HepG2 (cell line): ENCODE data around the gene PROC. TPM values are rescaled to one million over a fixed set of nuclear protein-coding genes. Genes with fewer than 3 reads are reported as not detected.

ENCODE experiments used
- ATAC-seq: fragments of 200-7000 bp; cut with Tn5 transposase; 3 replicates; pipeline ENCODE4 v1.9.1; 2020; ENCODE audit warnings: mild to moderate bottlenecking, moderate library complexity
- Bru-seq: library from RNA; stranded (reverse); fragments of 400-500 nt; gene quantifications from one replicate; lab custom pipeline; 2021; lab: Mats Ljungman, UMichigan
- BruChase-seq, 2 experiments: library from RNA; stranded (reverse); fragments of 400-500 nt; gene quantifications; one replicate each; lab custom pipeline; 2021; lab: Mats Ljungman, UMichigan
- BruUV-seq: library from RNA; stranded (reverse); fragments of 400-500 nt; replicated peaks from 2 replicates; lab custom pipeline; 2021; lab: Mats Ljungman, UMichigan
- CTCF ChIA-PET: fragments of 300-600 bp; formaldehyde crosslinking; extraction: SDS; loops from one replicate; lab custom pipeline; 2021; ENCODE audit warnings: low total read pairs, inconsistent platforms, low intra/inter-chr PET ratio; lab: Yijun Ruan, JAX
- POLR2A ChIA-PET: fragments of 350-600 bp; sonication (Branson Sonifier 250); formaldehyde crosslinking; loops from one replicate; lab custom pipeline; 2020; ENCODE audit warnings: antibody characterized with exemption, inconsistent platforms; lab: Yijun Ruan, JAX
- DNase-seq: peaks from one replicate; pipeline ENCODE4 v3.0.0-alpha.2; 2015; ENCODE audit warnings: low spot score
- FAIRE-seq: peaks from 3 replicates; lab custom pipeline; 2011; peaks lifted over from hg19 to GRCh38; lab: Jason Lieb, UNC
- H2AFZ ChIP-seq: one replicate; pipeline ENCODE4 v1.6.1; 2011; ENCODE audit warnings: low read length, inconsistent platforms
- H3K27ac ChIP-seq: fragments of 300-600 bp; 3 replicates; pipeline ENCODE4 v1.8.0; 2011; ENCODE audit warnings: mixed run types, mild to moderate bottlenecking, mixed read lengths, low read length, inconsistent platforms; ENCODE audit not compliant: insufficient read depth; ENCODE audit errors: extremely low read length
- H3K27me3 ChIP-seq, 2 experiments: fragments of 200-600 bp in 1 of 2; 2 replicates in 1 of 2; 3 replicates in 1 of 2; pipeline versions ENCODE4 v1.6.0 to v1.8.0; 2011; ENCODE audit warnings: low read length in 2 of 2, mild to moderate bottlenecking in 2 of 2, moderate library complexity in 2 of 2, inconsistent platforms in 1 of 2; ENCODE audit not compliant: insufficient read depth in 2 of 2, control insufficient read depth in 1 of 2
- H3K36me3 ChIP-seq, 2 experiments: fragments of 200-600 bp in 1 of 2; replicated peaks in 1 of 2; 2 replicates in 1 of 2; 3 replicates in 1 of 2; pipeline versions ENCODE4 v1.5.1 to v1.8.0; 2011; ENCODE audit warnings: low read length in 2 of 2, inconsistent platforms in 1 of 2; ENCODE audit not compliant: insufficient read depth in 2 of 2, control insufficient read depth in 1 of 2
- H3K4me1 ChIP-seq: 2 replicates; pipeline ENCODE4 v1.5.1; 2012; ENCODE audit warnings: low read length, inconsistent platforms; ENCODE audit not compliant: insufficient read depth
- H3K4me2 ChIP-seq: 2 replicates; pipeline ENCODE4 v1.6.0; 2011; ENCODE audit warnings: low read depth, low read length, inconsistent platforms
- H3K4me3 ChIP-seq, 3 experiments: fragments of 200-600 bp in 1 of 3; sonication (generic), shearing (Covaris generic) in 1 of 3; replicated peaks in 1 of 3; 2 replicates each; pipeline ENCODE4 v1.5.1; 2011 to 2016; ENCODE audit warnings: low read length in 3 of 3, inconsistent platforms in 2 of 3, low read depth in 2 of 3, mild to moderate bottlenecking in 2 of 3, control low read depth in 1 of 3, mixed read lengths in 1 of 3; ENCODE audit not compliant: insufficient read depth in 1 of 3
- H3K79me2 ChIP-seq: one replicate; pipeline ENCODE4 v1.6.1; 2011; ENCODE audit warnings: low read length, inconsistent platforms; ENCODE audit not compliant: insufficient read depth
- H3K9ac ChIP-seq: 2 replicates; pipeline ENCODE4 v1.6.0; 2011; ENCODE audit warnings: mild to moderate bottlenecking, low read depth, low read length, inconsistent platforms; ENCODE audit not compliant: insufficient read depth
- H3K9me3 ChIP-seq: 2 replicates; pipeline ENCODE4 v1.5.1; 2012; ENCODE audit warnings: mild to moderate bottlenecking, low read length
- H4K20me1 ChIP-seq: 2 replicates; pipeline ENCODE4 v1.6.0; 2011; ENCODE audit warnings: inconsistent platforms, mild to moderate bottlenecking, low read length, moderate library complexity; ENCODE audit not compliant: insufficient read depth
- ATRX ChIP-seq: sonication (generic); formaldehyde crosslinking; IDR thresholded peaks from 2 replicates; pipeline ENCODE4 v1.4.0; 2020; ENCODE audit warnings: missing genetic modification reagents, borderline replicate concordance
- EP300 ChIP-seq, 3 experiments: sonication (generic) in 1 of 3; formaldehyde crosslinking in 1 of 3; IDR thresholded peaks; 2 replicates each; pipeline versions ENCODE4 v1.5.1 to v1.6.1; 2011 to 2020; ENCODE audit warnings: low read depth in 2 of 3, low read length in 2 of 3, borderline replicate concordance in 1 of 3, improper control_type of control experiment in 1 of 3, mild to moderate bottlenecking in 1 of 3, missing genetic modification reagents in 1 of 3, moderate library complexity in 1 of 3
- EZH2 ChIP-seq: conservative IDR thresholded peaks from 2 replicates; pipeline ENCODE4 v1.6.1; 2012; ENCODE audit warnings: mild to moderate bottlenecking, low read depth, low read length, moderate library complexity
- HES4 ChIP-seq: sonication (generic); formaldehyde crosslinking; IDR thresholded peaks from 2 replicates; pipeline ENCODE4 v1.9.0; 2021; ENCODE audit warnings: mild to moderate bottlenecking, missing genetic modification reagents, borderline replicate concordance
- PHB2 ChIP-seq: fragments of 450-650 bp; IDR thresholded peaks from 2 replicates; pipeline ENCODE4 v1.6.1; 2018; ENCODE audit not compliant: partially characterized antibody
- POGZ ChIP-seq: sonication (generic); formaldehyde crosslinking; IDR thresholded peaks from 2 replicates; pipeline ENCODE4 v1.4.0; 2020; ENCODE audit warnings: mild to moderate bottlenecking, missing genetic modification reagents
- POLR2AphosphoS2 ChIP-seq: IDR thresholded peaks from 2 replicates; pipeline ENCODE4 v1.6.1; 2011; ENCODE audit warnings: low read depth, low read length, improper control_type of control experiment
- SOX6 ChIP-seq, 2 experiments: fragments of 450-650 bp in 1 of 2; sonication (generic) in 1 of 2; formaldehyde crosslinking in 1 of 2; IDR thresholded peaks; 2 replicates each; pipeline versions ENCODE4 v1.4.0 to v1.6.1; 2017 to 2020; ENCODE audit warnings: antibody characterized with exemption in 1 of 2, mild to moderate bottlenecking in 1 of 2, missing genetic modification reagents in 1 of 2
- SRSF9 ChIP-seq: fragments of 200-400 bp; formaldehyde crosslinking; IDR thresholded peaks from 2 replicates; pipeline ENCODE4 v1.6.1; 2018; ENCODE audit warnings: borderline replicate concordance, mild to moderate bottlenecking, low read depth, low read length; ENCODE audit not compliant: insufficient read depth, poor library complexity, severe bottlenecking
- ZFP90 ChIP-seq: sonication (generic); formaldehyde crosslinking; IDR thresholded peaks from 2 replicates; pipeline ENCODE4 v1.8.0; 2022; ENCODE audit warnings: missing genetic modification reagents, mild to moderate bottlenecking, inconsistent platforms, borderline replicate concordance
- ZNF484 ChIP-seq: sonication (generic); formaldehyde crosslinking; IDR thresholded peaks from 2 replicates; pipeline ENCODE4 v1.5.1; 2020; ENCODE audit warnings: mild to moderate bottlenecking, low read depth, missing genetic modification reagents, borderline replicate concordance
- WGBS: methylation state at CpG from one replicate; pipeline ENCODE4 v1.1.6; 2017; ENCODE audit warnings: low lambda C conversion rate; 5-methylcytosine and 5-hydroxymethylcytosine counted together
- in situ Hi-C: cut with HindIII; loops from 2 replicates; pipeline ENCODE4 v1.10.0; 2017; ENCODE audit warnings: low pct_unique_long_range_greater_than_20kb; ENCODE audit not compliant: extremely low pct_ligation_motif_present
- intact Hi-C: fragments of 100-400 bp; cut with micrococcal nuclease; formaldehyde crosslinking; loops from one replicate; pipeline ENCODE4 v1.10.0; 2022; ENCODE audit not compliant: unreplicated experiment
- long read RNA-seq, 2 experiments: library from RNA in 1 of 2; library from polyadenylated mRNA in 1 of 2; stranded (forward) in 1 of 2; unstranded in 1 of 2; transcript quantifications; one replicate each; pipeline ENCODE4 v2.0.0, GENCODE V29; 2019 to 2022
- polyA minus RNA-seq, 3 experiments: library from RNA; depleted of rRNA, polyadenylated mRNA; stranded (reverse); fragments of >200 nt; gene quantifications; 2 replicates each; pipeline ENCODE4 v1.2.3, GENCODE V29; 2011; ENCODE audit warnings: low replicate concordance in 1 of 3
- polyA plus RNA-seq, 8 experiments: library from polyadenylated mRNA; depleted of rRNA in 3 of 8; stranded (reverse) in 7 of 8; unstranded in 1 of 8; fragments of >200 nt; fragmentation: Illumina TruSeq in 4 of 8; extraction: Trizol in 4 of 8; gene quantifications; 2 replicates each; pipeline versions ENCODE4 v1.2.1 to v1.2.3, GENCODE V29; 2011 to 2016; ENCODE audit warnings: low read depth in 4 of 8, missing spikeins in 1 of 8, mixed read lengths in 1 of 8; ENCODE audit not compliant: insufficient read depth in 1 of 8
- total RNA-seq, 5 experiments: library from RNA; depleted of rRNA; stranded (reverse); fragments of >200 nt; fragmentation: Illumina TruSeq; extraction: Trizol; gene quantifications; 2 replicates each; pipeline ENCODE4 v1.2.3, GENCODE V29; 2016; ENCODE audit warnings: low read depth in 1 of 5
- TF ChIP-seq, protein P1 (sequence below): sonication (generic); formaldehyde crosslinking; IDR thresholded peaks from 2 replicates; pipeline ENCODE4 v1.5.1; 2020; ENCODE audit warnings: missing genetic modification reagents, mild to moderate bottlenecking, borderline replicate concordance
- TF ChIP-seq, protein P2 (sequence below): IDR thresholded peaks from 2 replicates; pipeline ENCODE4 v1.6.1; 2016; ENCODE audit warnings: low read depth, borderline replicate concordance

PROC gene
- total RNA-seq (2016; rRNA removed; fragmentation: Illumina TruSeq; extraction: Trizol) (52.1 and 134 TPM in 2 replicates), polyA plus RNA-seq (2011; rRNA removed) (185 and 266 TPM in 2 replicates), polyA minus RNA-seq (2011; rRNA and poly(A)+ RNA removed; ENCODE audit: low replicate concordance) (241 TPM in 1 of 2 replicates, not detected in the other), Bru-seq, nascent RNA (percentile 95 among the genes with signal in this experiment), BruChase-seq, experiment 1, labeled RNA remaining after a 6-hour chase (percentile 96 among the genes with signal in this experiment), BruChase-seq, experiment 2, labeled RNA remaining after a 2-hour chase (percentile 96 among the genes with signal in this experiment)
- total RNA-seq (2016; cell fraction: cytosol; rRNA removed; fragmentation: Illumina TruSeq; extraction: Trizol; ENCODE audit: low read depth) = 19.2 and 23.2 TPM in 2 replicates
- 49.9 and 134 TPM in 2 replicates for total RNA-seq (2016; cell fraction: insoluble cytoplasmic fraction; rRNA removed; fragmentation: Illumina TruSeq; extraction: Trizol)
- 37.4 and 38.6 TPM in 2 replicates for total RNA-seq (2016; cell fraction: membrane; rRNA removed; fragmentation: Illumina TruSeq; extraction: Trizol)
- 166 and 178 TPM in 2 replicates for total RNA-seq (2016; cell fraction: nucleus; rRNA removed; fragmentation: Illumina TruSeq; extraction: Trizol)
- 113 and 166 TPM in 2 replicates for polyA plus RNA-seq (2011; cell fraction: cytosol; rRNA removed)
- polyA plus RNA-seq (2011; cell fraction: nucleus; rRNA removed) = 1,267 and 1,304 TPM in 2 replicates
- 232 and 321 TPM in 2 replicates for polyA plus RNA-seq (2012)
- polyA plus RNA-seq (2016; cell fraction: cytosol; fragmentation: Illumina TruSeq; extraction: Trizol; ENCODE audit: low read depth) = 17.2 and 19.9 TPM in 2 replicates
- polyA plus RNA-seq (2016; cell fraction: insoluble cytoplasmic fraction; fragmentation: Illumina TruSeq; extraction: Trizol; ENCODE audit: low read depth) = 48.9 and 49.8 TPM in 2 replicates
- polyA plus RNA-seq (2016; cell fraction: membrane; fragmentation: Illumina TruSeq; extraction: Trizol; ENCODE audit: low read depth) = 22.9 and 24.9 TPM in 2 replicates
- 354 and 380 TPM in 2 replicates for polyA plus RNA-seq (2016; cell fraction: nucleus; fragmentation: Illumina TruSeq; extraction: Trizol; ENCODE audit: insufficient read depth, low read depth)
- polyA minus RNA-seq (2011; cell fraction: cytosol; rRNA and poly(A)+ RNA removed) = 64.7 and 65.5 TPM in 2 replicates
- 172 and 188 TPM in 2 replicates for polyA minus RNA-seq (2011; cell fraction: nucleus; rRNA and poly(A)+ RNA removed)
- long read RNA-seq, experiment 1, transcript PROC-201 (9 exons, 1,773 nt) = major isoform, 18 of 158 reads
- long read RNA-seq, experiment 1, partial matches to known transcripts = 13 of 158 reads
- long read RNA-seq, experiment 1, other reads (novel, unspliced or antisense) = 125 of 158 reads
- long read RNA-seq, experiment 2, transcript PROC-201 (9 exons, 1,773 nt) = major isoform, 30 of 328 reads
- long read RNA-seq, experiment 2, partial matches to known transcripts = 101 of 328 reads
- long read RNA-seq, experiment 2, other reads (novel, unspliced or antisense) = 195 of 328 reads

DNA sequence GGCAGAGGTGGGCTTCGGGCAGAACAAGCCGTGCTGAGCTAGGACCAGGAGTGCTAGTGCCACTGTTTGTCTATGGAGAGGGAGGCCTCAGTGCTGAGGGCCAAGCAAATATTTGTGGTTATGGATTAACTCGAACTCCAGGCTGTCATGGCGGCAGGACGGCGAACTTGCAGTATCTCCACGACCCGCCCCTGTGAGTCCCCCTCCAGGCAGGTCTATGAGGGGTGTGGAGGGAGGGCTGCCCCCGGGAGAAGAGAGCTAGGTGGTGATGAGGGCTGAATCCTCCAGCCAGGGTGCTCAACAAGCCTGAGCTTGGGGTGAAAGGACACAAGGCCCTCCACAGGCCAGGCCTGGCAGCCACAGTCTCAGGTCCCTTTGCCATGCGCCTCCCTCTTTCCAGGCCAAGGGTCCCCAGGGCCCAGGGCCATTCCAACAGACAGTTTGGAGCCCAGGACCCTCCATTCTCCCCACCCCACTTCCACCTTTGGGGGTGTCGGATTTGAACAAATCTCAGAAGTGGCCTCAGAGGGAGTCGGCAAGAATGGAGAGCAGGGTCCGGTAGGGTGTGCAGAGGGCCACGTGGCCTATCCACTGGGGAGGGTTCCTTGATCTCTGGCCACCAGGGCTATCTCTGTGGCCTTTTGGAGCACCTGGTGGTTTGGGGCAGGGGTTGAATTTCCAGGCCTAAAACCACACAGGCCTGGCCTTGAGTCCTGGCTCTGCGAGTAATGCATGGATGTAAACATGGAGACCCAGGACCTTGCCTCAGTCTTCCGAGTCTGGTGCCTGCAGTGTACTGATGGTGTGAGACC lies at the start of gene PROC:
Gene PROC, plus strand, starts transcription at position 128 of the 812 bp plus-strand sequence. CDS start 1,516 bp downstream, outside the sequence.
- Histone ChIP-seq H3K4me3 (peak within 1 kb of the TSS; percentile 57 to 78 (median 73)), H3K79me2 (peaks cover 47% of the 10 kb centered on the region), H3K9ac (peak within 1 kb of the TSS; percentile 97), H3K4me2 (peak within 1 kb of the TSS; percentile 94), H3K9me3 (no peaks in the 10 kb centered on the region), H4K20me1 (no peaks in the 10 kb centered on the region), H3K36me3 (peaks cover 6 to 24% of the 10 kb centered on the region in 2 experiments), H3K4me1 (peaks cover 85% of the 10 kb centered on the region), H2AFZ (no peak within 1 kb of the TSS), H3K27me3 (no peaks in the 10 kb centered on the region), H3K27ac (peak within 1 kb of the TSS; percentile 96)
- BruUV-seq = TSS peak; percentile 72
- intact Hi-C loops (loop anchor here (1.0 to 5.0 kb wide), 3 partner anchors 20 to 61 kb away; no protein-coding TSS in a partner anchor), in situ Hi-C loops (no loop called here)
- ChIA-PET POLR2A (interaction anchor here (1.1 to 8.1 kb wide), 11 partner anchors 8 to 125 kb away, joined by 3 to 229 read pairs (median 11); partner anchors contain the start of genes ERCC3 and IWS1), CTCF (interaction anchor here (1.2 kb wide), 1 partner anchor 35 kb away, joined by 3 read pairs; no protein-coding TSS in a partner anchor)
- FAIRE-seq (peak; percentile 98), ATAC-seq (peak; percentile 84), DNase-seq (peak; percentile 93)
- under 1% methylated on average over 15 of the region's 16 CpGs for WGBS
- TF ChIP-seq EZH2 (no peak), ZFP90 (CRISPR knock-in tag) (peak; percentile 94; the same call in 1 of the 2 replicates), HES4 (CRISPR knock-in tag) (no peak), POGZ (CRISPR knock-in tag) (peak; percentile 85), SRSF9 (no peak), POLR2AphosphoS2 (no peak), ATRX (CRISPR knock-in tag) (no peak), SOX6 (IDR thresholded peaks at IDR 0.05) (no peak), SOX6 (CRISPR knock-in tag; IDR thresholded peaks at IDR 0.05) (peak; percentile 74), PHB2 (no peak), ZNF484 (CRISPR knock-in tag) (no peak; the same call in 1 of the 2 replicates), EP300 (IDR thresholded peaks at IDR 0.05; ENCODE audit: low read depth in 2 of 2, low read length in 2 of 2) (peak in 1 of 2 experiments; percentile 78; a peak in 2 of 4 replicates), EP300 (CRISPR knock-in tag; IDR thresholded peaks at IDR 0.05; ENCODE audit: borderline replicate concordance) (peak; percentile 71)
- TF ChIP-seq, protein P1, sequence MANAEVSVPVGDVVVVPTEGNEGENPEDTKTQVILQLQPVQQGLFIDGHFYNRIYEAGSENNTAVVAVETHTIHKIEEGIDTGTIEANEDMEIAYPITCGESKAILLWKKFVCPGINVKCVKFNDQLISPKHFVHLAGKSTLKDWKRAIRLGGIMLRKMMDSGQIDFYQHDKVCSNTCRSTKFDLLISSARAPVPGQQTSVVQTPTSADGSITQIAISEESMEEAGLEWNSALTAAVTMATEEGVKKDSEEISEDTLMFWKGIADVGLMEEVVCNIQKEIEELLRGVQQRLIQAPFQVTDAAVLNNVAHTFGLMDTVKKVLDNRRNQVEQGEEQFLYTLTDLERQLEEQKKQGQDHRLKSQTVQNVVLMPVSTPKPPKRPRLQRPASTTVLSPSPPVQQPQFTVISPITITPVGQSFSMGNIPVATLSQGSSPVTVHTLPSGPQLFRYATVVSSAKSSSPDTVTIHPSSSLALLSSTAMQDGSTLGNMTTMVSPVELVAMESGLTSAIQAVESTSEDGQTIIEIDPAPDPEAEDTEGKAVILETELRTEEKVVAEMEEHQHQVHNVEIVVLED (CRISPR knock-in tag) = peak; percentile 65
- TF ChIP-seq, protein P2, sequence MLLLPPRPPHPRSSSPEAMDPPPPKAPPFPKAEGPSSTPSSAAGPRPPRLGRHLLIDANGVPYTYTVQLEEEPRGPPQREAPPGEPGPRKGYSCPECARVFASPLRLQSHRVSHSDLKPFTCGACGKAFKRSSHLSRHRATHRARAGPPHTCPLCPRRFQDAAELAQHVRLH (CRISPR knock-in tag) = peak; percentile 82; the same call in 1 of the 2 replicates
